Activated T-cell treated with anti-CD3 and anti-CD28 coated beads for 24 hours (primary cell): ENCODE data around the gene CD2BP2.
"Not testable (repeated sequence)": the region's sequence is repeated elsewhere in the genome, so short reads cannot be mapped to it uniquely, and the experiment has no call there.

Source experiments
- DNase-seq: peaks from one replicate; pipeline ENCODE4 v3.0.0-alpha.2; 2020; ENCODE audit warnings: low read depth

The CD2BP2 gene

GRCh38 chr16:30342751-30343490, 12.2 kb downstream of the CD2BP2 start:
- no peak for DNase-seq

- not testable (repeated sequence) for DNase-seq
Measured at GRCh38 chr16:30341971-30342370, 13.1 kb downstream of the CD2BP2 start.

GRCh38 chr16:30340621-30341020, 14.5 kb downstream of the CD2BP2 start:
- DNase-seq, result no peak

- not testable (repeated sequence) for DNase-seq
Measured at GRCh38 chr16:30338715-30339114, 16.4 kb downstream of the CD2BP2 start.

- DNase-seq, result not testable (repeated sequence)
Measured at GRCh38 chr16:30337964-30338357, 17.1 kb downstream of the CD2BP2 start.

- DNase-seq, result no peak
Measured at GRCh38 chr16:30335598-30336474, 19.3 kb downstream of the CD2BP2 start.

- DNase-seq, result peak; percentile 81
Measured at GRCh38 chr16:30335028-30335597, 20.0 kb downstream of the CD2BP2 start.

GRCh38 chr16:30334473-30334989, 20.6 kb downstream of the CD2BP2 start:
- DNase-seq, result peak; percentile 79

GRCh38 chr16:30324220-30324619, 30.9 kb downstream of the CD2BP2 start:
- not testable (repeated sequence) for DNase-seq

- DNase-seq, result not testable (repeated sequence)
Measured at GRCh38 chr16:30318647-30319046, 36.5 kb downstream of the CD2BP2 start.

- DNase-seq, result not testable (repeated sequence)
Measured at GRCh38 chr16:30310937-30311336, 44.2 kb downstream of the CD2BP2 start.

GRCh38 chr16:30309255-30309654, 45.9 kb downstream of the CD2BP2 start:
- DNase-seq, result not testable (repeated sequence)
